Measurements from ENCODE around the gene NUDT5.
A peak's percentile ranks its signal among the peaks of the same experiment; 100 is the strongest.
"Not testable (repeated sequence)": the region's sequence is repeated elsewhere in the genome, so short reads cannot be mapped to it uniquely, and the experiment has no call there.

The NUDT5 gene

DNA sequence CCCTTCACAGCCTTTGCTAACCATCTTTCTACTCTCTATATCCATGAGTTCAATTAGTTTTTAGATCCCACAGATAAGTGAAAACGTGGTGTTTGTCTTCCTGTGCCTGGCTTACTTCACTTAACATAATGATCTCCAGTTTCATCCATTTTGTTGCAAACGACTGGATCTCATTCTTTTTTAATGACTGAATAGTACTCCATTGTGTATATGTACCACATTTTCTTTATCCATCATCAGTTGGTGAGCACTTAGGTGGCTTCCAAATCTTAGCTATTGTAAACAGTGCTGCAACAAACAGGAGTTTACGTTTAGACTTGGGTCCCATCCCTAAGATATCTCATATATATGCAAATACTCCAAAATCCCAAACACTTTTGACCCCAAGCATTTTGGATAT lies 9.4 kb upstream of the NUDT5 start:
- DNase-seq (ENCODE audit: low read depth), result no peak

DNA sequence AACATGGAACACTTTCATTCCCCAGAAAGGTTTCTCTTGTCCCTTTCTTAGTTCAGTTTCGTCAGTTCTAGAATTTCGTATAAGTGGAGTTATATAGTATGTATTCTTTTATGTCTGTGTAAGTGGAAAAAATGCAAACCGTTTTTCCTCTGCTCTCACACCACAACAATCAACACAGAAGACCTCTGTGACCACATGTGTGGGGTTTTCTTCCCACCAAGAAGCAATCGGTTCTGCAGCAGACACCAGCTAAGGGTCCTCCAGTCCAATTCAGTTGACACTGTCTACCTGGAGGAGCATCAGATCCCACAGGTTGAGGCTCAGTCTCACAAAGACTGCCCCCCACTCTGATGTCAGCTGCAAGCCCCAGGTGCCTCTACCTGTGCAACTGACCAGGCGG lies 6.5 kb upstream of the NUDT5 start:
- DNase-seq (ENCODE audit: low read depth), result no peak

DNA sequence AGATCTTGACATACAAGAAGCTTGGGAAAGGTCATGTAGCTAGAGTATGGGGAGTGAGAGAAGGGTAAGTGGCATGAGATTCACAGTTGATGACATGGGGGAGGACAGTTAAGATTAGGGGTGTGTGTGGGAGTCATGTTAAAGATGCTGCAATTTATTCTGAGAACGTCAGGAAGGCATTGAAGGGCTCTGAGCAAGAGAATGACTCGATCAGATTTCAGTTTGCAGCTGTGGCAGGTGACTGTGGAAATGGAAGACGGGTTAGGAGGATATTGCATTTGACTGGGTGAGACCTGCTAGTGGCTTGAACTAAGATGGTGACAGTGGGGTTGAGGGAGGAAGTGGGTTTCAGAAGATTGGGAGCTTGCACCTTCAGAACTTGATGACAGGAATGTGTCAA lies 5.9 kb upstream of the NUDT5 start:
- DNase-seq (ENCODE audit: low read depth), result no peak

DNA sequence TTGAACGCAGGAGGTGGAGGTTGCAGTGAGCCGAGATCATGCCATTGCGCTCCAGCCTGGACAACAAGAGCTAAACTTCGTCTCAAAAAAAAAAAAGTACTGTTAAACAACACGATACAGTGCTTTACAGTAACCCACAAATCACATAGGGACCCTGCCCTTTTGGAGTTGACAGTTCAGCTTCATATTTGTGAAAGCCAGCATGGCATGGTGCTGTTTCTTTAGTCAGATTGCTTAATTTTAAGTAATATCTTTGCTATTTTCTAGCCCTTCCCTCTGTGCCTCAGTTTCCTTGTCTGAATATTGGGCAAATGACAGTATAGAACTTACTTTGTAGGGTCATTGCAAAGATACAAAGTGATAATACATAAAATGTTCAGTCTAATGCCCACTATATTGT lies 5.2 kb upstream of the NUDT5 start:
- DNase-seq (ENCODE audit: low read depth), result no peak

DNA sequence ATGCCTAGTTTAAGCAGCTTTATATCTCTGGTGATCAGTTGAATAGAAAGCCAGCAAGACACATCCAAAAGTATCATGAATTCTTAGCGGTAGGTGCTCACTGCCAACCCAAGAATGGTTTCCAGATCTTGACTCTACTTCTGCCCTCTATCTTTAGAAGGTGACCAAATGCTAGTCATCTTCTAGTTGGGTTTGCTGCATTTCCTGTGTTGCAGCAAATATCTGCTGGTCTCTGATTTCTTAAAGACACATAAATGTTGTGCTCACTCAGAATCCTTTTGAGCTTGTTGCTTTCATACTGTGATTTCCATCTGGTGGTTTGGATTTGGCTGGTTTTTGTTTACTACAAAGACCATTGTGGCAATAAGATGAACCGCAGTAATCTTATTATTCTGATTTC lies 2.5 kb upstream of the NUDT5 start:
- DNase-seq (ENCODE audit: low read depth), result no peak

DNA sequence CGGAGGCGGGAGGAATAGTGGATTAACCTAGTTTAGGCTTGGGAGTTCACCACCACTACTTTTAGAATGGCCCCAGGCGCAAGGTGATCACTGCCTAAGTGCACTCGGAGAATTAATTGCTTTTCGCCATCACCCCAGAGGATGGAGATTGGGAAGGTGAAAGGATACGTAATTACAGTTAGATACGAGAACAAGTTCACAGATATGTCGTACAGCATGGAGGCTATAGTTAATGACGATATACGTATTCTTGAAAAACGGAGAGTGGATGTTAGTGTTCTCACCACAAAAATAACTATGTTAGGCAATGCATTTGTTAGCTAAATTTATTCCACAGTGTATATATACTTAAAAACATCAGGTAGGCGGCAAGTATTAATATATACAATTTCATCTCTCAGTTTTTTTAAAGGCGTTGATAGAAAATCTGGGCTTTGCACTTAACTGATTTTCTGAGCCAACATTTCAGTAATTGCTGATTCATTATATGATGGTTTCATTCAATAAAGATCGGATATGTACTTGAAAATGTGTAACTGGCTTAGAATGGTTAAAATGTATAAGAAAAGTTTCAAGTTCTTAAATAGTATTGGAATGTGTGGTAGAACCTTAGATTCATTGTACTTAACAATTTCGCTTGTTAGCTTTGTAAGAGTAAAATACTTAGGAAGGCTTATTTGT lies 980 bp upstream of the NUDT5 start:
- no peak for DNase-seq (ENCODE audit: low read depth)

GRCh38 chr10:12195281-12195602 lies 449 bp downstream of the NUDT5 start:
- no peak for DNase-seq (ENCODE audit: low read depth)

DNA sequence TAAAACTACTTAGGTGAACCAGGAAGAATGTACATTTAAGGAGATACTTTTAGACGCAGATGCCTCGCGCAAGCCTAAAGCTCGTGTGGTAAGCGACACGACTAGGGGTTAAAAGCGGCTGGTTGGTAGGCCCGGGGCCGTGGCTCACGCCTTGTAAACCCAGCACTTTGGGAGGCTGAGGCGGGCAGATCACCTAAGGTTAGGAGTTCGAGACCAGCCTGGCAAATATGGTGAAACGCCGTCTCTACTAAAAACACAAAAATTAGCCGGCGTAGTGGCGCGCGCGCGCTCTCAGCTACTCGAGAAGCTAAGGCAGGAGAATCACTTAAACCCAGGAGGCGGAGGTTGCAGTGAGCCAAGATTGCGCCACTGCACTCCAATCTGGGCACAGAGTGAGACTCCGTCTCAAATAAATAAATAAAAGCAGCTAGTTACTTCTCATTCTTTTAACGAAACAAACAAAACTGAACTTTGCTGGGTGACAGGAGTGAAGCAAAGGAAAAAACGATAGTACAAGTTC lies 879 bp downstream of the NUDT5 start:
- DNase-seq (ENCODE audit: low read depth), result no peak

GRCh38 chr10:12193193-12193592 lies 2.5 kb downstream of the NUDT5 start:
- DNase-seq (ENCODE audit: low read depth), result no peak

GRCh38 chr10:12191715-12192114 lies 4.0 kb downstream of the NUDT5 start:
- DNase-seq (ENCODE audit: low read depth), result no peak

GRCh38 chr10:12189426-12189825 lies 6.3 kb downstream of the NUDT5 start:
- no peak for DNase-seq (ENCODE audit: low read depth)

DNA sequence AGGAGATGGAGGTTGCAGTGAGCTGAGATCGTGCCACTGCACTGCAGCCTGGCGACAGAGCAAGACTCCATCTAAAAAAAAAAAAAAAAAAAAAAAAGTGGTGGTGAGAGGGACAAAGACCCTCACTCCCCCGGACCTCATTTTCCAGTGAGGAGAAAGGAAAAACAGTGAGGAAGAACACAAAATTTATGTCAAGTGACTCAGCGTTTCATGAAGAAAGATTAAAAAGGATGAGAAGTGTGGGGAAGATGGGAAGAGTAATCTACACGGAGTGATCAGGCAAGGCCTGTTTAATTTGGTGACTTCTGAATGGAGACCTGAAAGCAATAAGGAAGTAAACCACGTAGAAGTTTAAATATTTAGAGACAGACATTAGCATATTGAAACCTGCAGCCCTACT lies 7.0 kb downstream of the NUDT5 start:
- no peak for DNase-seq (ENCODE audit: low read depth)

- DNase-seq (ENCODE audit: low read depth), result no peak
Observed at GRCh38 chr10:12187321-12187905, 8.3 kb downstream of the NUDT5 start.

DNA sequence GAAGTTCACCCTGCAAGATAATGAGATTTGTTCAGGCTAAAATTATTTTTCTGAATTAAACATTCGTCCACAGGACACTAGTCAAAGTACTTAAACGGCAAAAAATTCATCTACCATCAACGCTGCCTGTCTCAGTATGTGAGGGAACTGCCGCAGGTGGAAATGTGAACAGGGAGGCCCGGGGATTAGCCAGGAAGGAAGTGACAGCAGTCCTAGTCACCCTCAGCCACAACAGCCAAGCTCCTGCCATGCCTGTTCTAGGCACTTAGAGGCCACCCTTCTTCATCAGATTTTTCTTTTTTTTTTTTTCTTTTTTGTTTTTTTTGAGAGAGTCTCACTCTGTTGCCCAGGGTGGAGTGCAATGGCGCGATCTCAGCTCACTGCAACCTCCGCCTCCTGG lies 9.4 kb downstream of the NUDT5 start:
- no peak for DNase-seq (ENCODE audit: low read depth)

- no peak for DNase-seq (ENCODE audit: low read depth)
Observed at GRCh38 chr10:12184165-12184564, 11.5 kb downstream of the NUDT5 start.

DNA sequence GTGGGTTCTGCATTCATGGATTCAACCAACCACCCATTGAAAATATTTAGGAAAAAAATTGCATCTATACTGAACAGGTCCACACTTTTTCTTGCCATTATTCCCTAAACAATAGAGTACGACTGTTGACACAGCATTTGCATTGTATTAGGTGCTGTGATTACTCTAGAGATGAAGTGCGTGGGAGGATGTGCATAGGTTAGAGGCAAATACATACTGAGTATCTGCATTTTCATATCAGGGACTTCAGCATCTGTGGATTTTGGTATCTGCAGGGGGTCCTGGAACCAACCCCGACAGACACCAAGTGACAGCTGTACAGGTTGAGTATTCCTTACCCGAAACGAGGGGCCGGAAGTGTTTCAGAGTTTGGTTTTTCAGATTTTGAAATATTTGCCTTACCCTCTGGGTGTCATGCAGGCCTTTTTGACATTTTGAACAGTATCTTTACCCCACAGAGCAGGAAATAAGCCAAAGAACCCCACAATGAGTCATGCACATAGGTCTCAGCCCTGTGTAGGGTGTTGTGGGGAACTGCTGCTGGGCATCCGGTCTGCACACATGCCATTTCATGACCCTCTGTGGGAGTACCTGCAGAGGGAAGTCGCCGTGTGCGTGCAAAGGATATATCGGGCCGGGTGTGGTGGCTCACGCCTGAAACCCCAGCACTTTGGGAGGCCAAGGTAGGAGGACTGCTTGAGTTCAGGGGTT lies 14.5 kb downstream of the NUDT5 start:
- peak; percentile 83 for DNase-seq (ENCODE audit: low read depth)

- no peak for DNase-seq (ENCODE audit: low read depth)
Observed at GRCh38 chr10:12180221-12180974, 15.3 kb downstream of the NUDT5 start.

GRCh38 chr10:12179606-12180170 lies 16.0 kb downstream of the NUDT5 start:
- no peak for DNase-seq (ENCODE audit: low read depth)

DNA sequence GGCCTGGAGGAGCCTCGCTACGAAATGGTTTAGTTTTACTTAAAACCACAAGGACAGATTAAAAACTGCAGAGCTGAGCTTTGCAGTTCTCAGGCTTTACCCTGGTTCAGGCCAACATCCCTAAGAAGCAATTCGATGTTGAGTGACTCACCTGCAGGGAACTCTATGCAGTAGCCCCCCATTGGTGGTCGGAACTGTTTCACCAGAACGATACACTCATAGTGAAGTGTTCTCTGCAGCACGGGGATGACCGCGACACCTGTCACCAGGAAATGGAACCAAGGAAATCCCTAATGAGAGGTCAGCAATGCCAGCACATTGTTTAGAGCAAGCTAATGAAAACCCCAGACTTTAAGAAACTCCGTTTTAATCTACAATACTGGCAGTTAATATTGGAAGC lies 18.0 kb downstream of the NUDT5 start:
- no peak for DNase-seq (ENCODE audit: low read depth)

- DNase-seq (ENCODE audit: low read depth), result not testable (repeated sequence)
Observed at GRCh38 chr10:12171512-12171911, 24.2 kb downstream of the NUDT5 start.

DNA sequence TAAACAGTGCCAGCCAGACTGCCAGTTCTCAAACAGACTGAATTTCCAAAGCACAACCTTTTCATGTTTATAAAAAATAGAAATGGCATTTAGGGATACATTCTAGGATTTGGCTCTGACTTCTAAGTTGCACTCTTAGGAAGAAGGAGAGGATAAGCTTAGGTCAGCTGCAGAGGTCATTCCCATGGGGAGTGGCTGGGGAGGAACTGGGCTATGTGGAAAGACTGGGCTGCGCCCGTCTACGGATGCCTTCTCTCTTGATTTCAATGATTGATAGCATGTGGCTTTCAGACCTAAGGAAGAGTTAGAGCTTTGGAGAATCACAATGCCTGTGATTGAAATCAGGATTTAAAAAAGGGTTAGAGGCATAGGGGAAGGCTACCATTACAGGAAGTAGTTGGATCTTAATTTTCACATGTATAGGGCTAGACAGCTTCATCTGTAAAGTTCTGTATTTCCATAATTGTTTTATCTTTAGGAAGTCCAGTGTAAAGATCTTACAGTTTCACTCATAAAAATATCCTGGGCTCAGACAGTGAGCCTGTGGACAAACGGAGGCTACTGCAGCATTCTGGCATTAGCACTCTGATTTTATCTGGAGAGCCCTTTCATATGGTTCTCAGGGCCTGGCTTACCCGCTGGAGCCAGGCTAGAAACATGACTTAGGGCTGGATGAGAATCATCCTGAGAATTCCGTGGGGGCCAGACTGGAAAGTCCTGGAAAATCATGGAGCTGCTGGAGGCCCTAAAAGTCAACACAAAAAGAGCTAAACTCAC lies 29.5 kb downstream of the NUDT5 start:
- no peak for DNase-seq (ENCODE audit: low read depth)

DNA sequence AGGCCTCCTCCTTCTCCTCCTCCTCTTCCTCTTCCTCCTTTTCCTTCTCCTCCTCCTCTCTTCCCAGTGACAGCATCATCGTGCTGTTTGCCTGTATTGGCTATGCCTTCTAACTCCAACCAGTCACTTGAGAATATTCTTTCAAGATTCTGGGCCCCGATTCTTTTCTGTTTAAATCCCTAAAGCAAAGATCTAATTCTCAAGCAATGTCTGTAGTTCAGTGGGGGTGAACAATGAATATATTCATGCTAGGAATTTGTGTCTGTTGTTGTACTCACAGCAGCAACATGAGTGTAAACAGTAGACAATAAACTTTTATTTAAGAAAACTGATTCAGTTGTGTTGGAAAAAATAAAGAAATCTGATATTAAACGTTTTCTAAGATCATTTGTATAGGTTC lies 30.7 kb downstream of the NUDT5 start:
- no peak for DNase-seq (ENCODE audit: low read depth)

Measured in CMK (cell line).